A673 (cell line): Measurements from ENCODE around the gene C1orf50.

Experiments used
- CTCF ChIP-seq: fragments of 300-800, 200-600 bp; sonication (generic); conservative IDR thresholded peaks from 2 replicates; pipeline ENCODE4 v1.5.1; 2017; ENCODE audit warnings: low read depth, mild to moderate bottlenecking, antibody characterized with exemption, low read length, moderate library complexity, mixed read lengths
- EZH2 ChIP-seq: fragments of 200-600 bp; sonication (generic); IDR thresholded peaks from 2 replicates; pipeline ENCODE4 v1.6.1; 2017; ENCODE audit warnings: borderline replicate concordance, low read depth, mild to moderate bottlenecking, mixed read lengths, antibody characterized with exemption, low read length; ENCODE audit not compliant: poor library complexity, severe bottlenecking

GRCh38 chr1:42761567-42761966, 5.5 kb upstream of the C1orf50 start:
- no peak for TF ChIP-seq CTCF
- TF ChIP-seq EZH2, result no peak
